Measurements from ENCODE around the gene TMEM170B. TPM values are rescaled to one million over a fixed set of nuclear protein-coding genes. Genes with fewer than 3 reads are reported as not detected.

Gene TMEM170B
- total RNA-seq, 4 donors from 2014 or later = 2.0 to 15.3 (median 10.8) TPM

GRCh38 chr6:11604215-11604614 is 66.7 kb downstream of the TMEM170B start:
- no peaks in the 10 kb centered on the region for H3K36me3 ChIP-seq
- no peak for DNase-seq
- no peaks in the 10 kb centered on the region for H3K9me3 ChIP-seq
- H3K27me3 ChIP-seq = no peaks in the 10 kb centered on the region
- H3K4me1 ChIP-seq = no peaks in the 10 kb centered on the region
- no peak overlapping the region for H3K27ac ChIP-seq
- TF ChIP-seq POLR2A (IDR thresholded peaks at IDR 0.05) (no peak), CTCF (IDR thresholded peaks at IDR 0.05) (no peak)
- intact Hi-C loops (cut with DNase I; ENCODE audit: low total_unique reads) = no loop called here
- no peak overlapping the region for H3K4me3 ChIP-seq

- H3K27ac ChIP-seq = no peak overlapping the region
- H3K36me3 ChIP-seq = no peaks in the 10 kb centered on the region
- no peak overlapping the region for H3K4me3 ChIP-seq
- no peak for TF ChIP-seq POLR2A (IDR thresholded peaks at IDR 0.05)
- intact Hi-C loops (cut with DNase I; ENCODE audit: low total_unique reads) = no loop called here
- H3K4me1 ChIP-seq = no peaks in the 10 kb centered on the region
- H3K9me3 ChIP-seq = no peaks in the 10 kb centered on the region
- H3K27me3 ChIP-seq = no peaks in the 10 kb centered on the region
- no peak for DNase-seq
These were observed 67.4 kb downstream of the TMEM170B start for GRCh38 chr6:11604836-11605506.

- no peak for TF ChIP-seq CTCF (IDR thresholded peaks at IDR 0.05)
- TF ChIP-seq POLR2A (IDR thresholded peaks at IDR 0.05) = no peak
- Histone ChIP-seq H3K9me3 (no peaks in the 10 kb centered on the region), H3K36me3 (no peaks in the 10 kb centered on the region), H3K4me3 (no peak overlapping the region), H3K27ac (no peak overlapping the region), H3K4me1 (no peaks in the 10 kb centered on the region), H3K27me3 (no peaks in the 10 kb centered on the region)
- intact Hi-C loops (cut with DNase I; ENCODE audit: low total_unique reads) = no loop called here
- DNase-seq = no peak
These were observed 68.0 kb downstream of the TMEM170B start for GRCh38 chr6:11605507-11605905.

- Histone ChIP-seq H3K4me1 (no peaks in the 10 kb centered on the region), H3K27me3 (no peaks in the 10 kb centered on the region), H3K4me3 (no peak overlapping the region), H3K27ac (no peak overlapping the region), H3K9me3 (no peaks in the 10 kb centered on the region), H3K36me3 (no peaks in the 10 kb centered on the region)
- intact Hi-C loops (cut with DNase I; ENCODE audit: low total_unique reads) = no loop called here
- TF ChIP-seq CTCF (IDR thresholded peaks at IDR 0.05) = no peak
- peak in 1 of 2 donors; percentile 50 for DNase-seq
These were observed 68.8 kb downstream of the TMEM170B start for GRCh38 chr6:11606332-11606731.

- no peaks in the 10 kb centered on the region for H3K4me1 ChIP-seq
- H3K27ac ChIP-seq = no peak overlapping the region
- intact Hi-C loops (cut with DNase I; ENCODE audit: low total_unique reads) = no loop called here
These were observed 69.8 kb downstream of the TMEM170B start for GRCh38 chr6:11607383-11607782.

More at GRCh38 chr6:11607383-11607782, 69.8 kb downstream of the TMEM170B start:
- Histone ChIP-seq H3K36me3 (no peaks in the 10 kb centered on the region), H3K9me3 (no peaks in the 10 kb centered on the region), H3K27me3 (no peaks in the 10 kb centered on the region), H3K4me3 (no peak overlapping the region)
- no peak for TF ChIP-seq POLR2A (IDR thresholded peaks at IDR 0.05)
- TF ChIP-seq CTCF (IDR thresholded peaks at IDR 0.05) = no peak
- no peak for DNase-seq

Measured in uterus (tissue), 4 donors.